Tibial nerve (tissue), 4 donors: ENCODE data around the gene NRCAM. TPM values are rescaled to one million over a fixed set of nuclear protein-coding genes. Genes with fewer than 3 reads are reported as not detected.

Experiments used
- DNase-seq, 2 donors: peaks; one replicate each; pipeline ENCODE4 v3.0.0-alpha.2; 2019; ENCODE audit warnings: low spot score in 2 of 2
- H3K27ac ChIP-seq, 4 donors: fragments of 200-600 bp; sonication (generic) in 3 of 4; one replicate each; pipeline ENCODE4 v1.5.1; 2017 to 2019; ENCODE audit warnings: mild to moderate bottlenecking in 1 of 4
- H3K27me3 ChIP-seq, 2 donors: fragments of 200-600 bp; sonication (generic) in 1 of 2; one replicate each; pipeline versions ENCODE4 v1.5.1 to v1.6.0; 2017 to 2019
- H3K36me3 ChIP-seq, 3 donors: fragments of 200-600 bp; sonication (generic); one replicate each; pipeline ENCODE4 v1.5.1; 2018 to 2019
- H3K4me1 ChIP-seq, 4 donors: fragments of 200-600 bp; sonication (generic) in 3 of 4; one replicate each; pipeline ENCODE4 v1.5.1; 2017 to 2019
- H3K4me3 ChIP-seq, 4 donors: fragments of 200-600 bp; sonication (generic) in 3 of 4; one replicate each; pipeline ENCODE4 v1.5.1; 2017 to 2019; ENCODE audit warnings: mild to moderate bottlenecking in 1 of 4, moderate library complexity in 1 of 4
- H3K9me3 ChIP-seq, 4 donors: fragments of 200-600 bp; sonication (generic) in 3 of 4; one replicate each; pipeline ENCODE4 v1.5.1; 2017 to 2019
- CTCF ChIP-seq, 5 experiments: fragments of 200-600 bp in 3 of 5; fragments of 450-650 bp in 2 of 5; sonication (generic) in 3 of 5; IDR thresholded peaks; one replicate each; pipeline ENCODE4 v1.5.1; 2016 to 2019; ENCODE audit warnings: antibody characterized with exemption in 5 of 5, mild to moderate bottlenecking in 3 of 5, moderate library complexity in 2 of 5
- EP300 ChIP-seq, 2 donors: sonication (generic); formaldehyde crosslinking; IDR thresholded peaks; one replicate each; pipeline ENCODE4 v1.6.1; 2017; ENCODE audit warnings: antibody characterized with exemption in 2 of 2, mild to moderate bottlenecking in 1 of 2
- POLR2A ChIP-seq, 2 donors: fragments of 450-650 bp; IDR thresholded peaks; one replicate each; pipeline ENCODE4 v1.6.1; 2017; ENCODE audit warnings: antibody characterized with exemption in 2 of 2, mild to moderate bottlenecking in 2 of 2, moderate library complexity in 2 of 2
- WGBS, 2 donors: methylation state at CpG; one replicate each; pipeline ENCODE4 v1.1.5; 2018; 5-methylcytosine and 5-hydroxymethylcytosine counted together
- total RNA-seq, 4 donors: library from RNA; depleted of rRNA; stranded (reverse); fragments of >200 nt; gene quantifications; one replicate each; pipeline ENCODE4 v1.1.0, GENCODE V29; 2016

NRCAM gene
- total RNA-seq, 4 donors from 2014 or later = 16.5 to 87.4 (median 22.4) TPM

GRCh38 chr7:108138911-108139310 lies 317.3 kb downstream of the NRCAM start:
- TF ChIP-seq CTCF (IDR thresholded peaks at IDR 0.05) (no peak), POLR2A (IDR thresholded peaks at IDR 0.05) (no peak), EP300 (IDR thresholded peaks at IDR 0.05) (no peak)
- Histone ChIP-seq H3K4me3 (no peak overlapping the region), H3K36me3 (no peaks in the 10 kb centered on the region), H3K27ac (no peak overlapping the region), H3K9me3 (no peaks in the 10 kb centered on the region), H3K27me3 (no peaks in the 10 kb centered on the region), H3K4me1 (no peaks in the 10 kb centered on the region)
- no peak for DNase-seq

- Histone ChIP-seq H3K4me1 (no peaks in the 10 kb centered on the region), H3K4me3 (no peak overlapping the region), H3K36me3 (no peaks in the 10 kb centered on the region), H3K9me3 (no peaks in the 10 kb centered on the region), H3K27me3 (no peaks in the 10 kb centered on the region), H3K27ac (no peak overlapping the region)
- no peak for DNase-seq
- 83 to 87% methylated on average over 4 of the region's 4 CpGs for whole genome bisulfite sequencing, 2 donors
- TF ChIP-seq POLR2A (IDR thresholded peaks at IDR 0.05) = no peak
- no peak for TF ChIP-seq EP300 (IDR thresholded peaks at IDR 0.05)
- TF ChIP-seq CTCF (IDR thresholded peaks at IDR 0.05) = no peak
Measured at GRCh38 chr7:108137993-108138392, 318.2 kb downstream of the NRCAM start.

- WGBS, 2 donors = 97 to 100% methylated on average over 3 of the region's 3 CpGs
- DNase-seq = no peak
- no peaks in the 10 kb centered on the region for H3K9me3 ChIP-seq
- H3K27me3 ChIP-seq = no peaks in the 10 kb centered on the region
- no peak overlapping the region for H3K27ac ChIP-seq
- no peak overlapping the region for H3K4me3 ChIP-seq
- H3K4me1 ChIP-seq = no peaks in the 10 kb centered on the region
- TF ChIP-seq CTCF (IDR thresholded peaks at IDR 0.05) = no peak
- TF ChIP-seq POLR2A (IDR thresholded peaks at IDR 0.05) = no peak
- TF ChIP-seq EP300 (IDR thresholded peaks at IDR 0.05) = no peak
- no peaks in the 10 kb centered on the region for H3K36me3 ChIP-seq
Measured at GRCh38 chr7:108137040-108137439, 319.2 kb downstream of the NRCAM start.

GRCh38 chr7:108136191-108136688 lies 320.0 kb downstream of the NRCAM start:
- H3K36me3 ChIP-seq = no peaks in the 10 kb centered on the region
- TF ChIP-seq CTCF (IDR thresholded peaks at IDR 0.05) (no peak), POLR2A (IDR thresholded peaks at IDR 0.05) (no peak), EP300 (IDR thresholded peaks at IDR 0.05) (no peak)
- no peaks in the 10 kb centered on the region for H3K27me3 ChIP-seq
- DNase-seq = no peak
- H3K27ac ChIP-seq = no peak overlapping the region
- 79 to 90% methylated on average over 4 of the region's 4 CpGs for WGBS, 2 donors
- H3K4me3 ChIP-seq = no peak overlapping the region
- no peaks in the 10 kb centered on the region for H3K9me3 ChIP-seq
- H3K4me1 ChIP-seq = no peaks in the 10 kb centered on the region

GRCh38 chr7:108135446-108136190 lies 320.6 kb downstream of the NRCAM start:
- Histone ChIP-seq H3K9me3 (no peaks in the 10 kb centered on the region), H3K4me1 (no peaks in the 10 kb centered on the region), H3K27ac (no peak overlapping the region), H3K4me3 (no peak overlapping the region), H3K27me3 (no peaks in the 10 kb centered on the region), H3K36me3 (no peaks in the 10 kb centered on the region)
- DNase-seq = no peak
- WGBS, 2 donors = 86 to 88% methylated on average over 7 of the region's 7 CpGs
- TF ChIP-seq EP300 (IDR thresholded peaks at IDR 0.05) (no peak), CTCF (IDR thresholded peaks at IDR 0.05) (no peak), POLR2A (IDR thresholded peaks at IDR 0.05) (no peak)
